HG03139 (cell line): ENCODE data around the gene ZNF180.
"Not testable (repeated sequence)": the region's sequence is repeated elsewhere in the genome, so short reads cannot be mapped to it uniquely, and the experiment has no call there.

ENCODE experiments used
- ATAC-seq: cut with Tn5 transposase; IDR thresholded peaks from one replicate; pipeline ENCODE4 v1.9.1; 2021; ENCODE audit not compliant: unreplicated experiment

The ZNF180 gene

GRCh38 chr19:44499559-44499958 lies 763 bp downstream of the ZNF180 start:
- ATAC-seq: no peak

- ATAC-seq: no peak
Observed at GRCh38 chr19:44498988-44499387, 1.3 kb downstream of the ZNF180 start.

- no peak for ATAC-seq
Observed at GRCh38 chr19:44496711-44497110, 3.6 kb downstream of the ZNF180 start.

GRCh38 chr19:44476559-44477408 lies 23.5 kb downstream of the ZNF180 start:
- no peak for ATAC-seq

GRCh38 chr19:44468730-44469129 lies 31.6 kb downstream of the ZNF180 start:
- not testable (repeated sequence) for ATAC-seq

GRCh38 chr19:44462600-44463286 lies 37.6 kb downstream of the ZNF180 start:
- not testable (repeated sequence) for ATAC-seq

GRCh38 chr19:44456016-44456415 lies 44.3 kb downstream of the ZNF180 start:
- ATAC-seq: not testable (repeated sequence)

- no peak for ATAC-seq
Observed at GRCh38 chr19:44455100-44455499, 45.2 kb downstream of the ZNF180 start.

- no peak for ATAC-seq
Observed at GRCh38 chr19:44452367-44452766, 48.0 kb downstream of the ZNF180 start.

GRCh38 chr19:44451687-44452086 lies 48.6 kb downstream of the ZNF180 start:
- ATAC-seq: no peak

- ATAC-seq: no peak
Observed at GRCh38 chr19:44447916-44448674, 52.2 kb downstream of the ZNF180 start, which contains the start of gene ZNF229. Gene ZNF229, minus strand, starts transcription at chr19:44448472. Its CDS starts 5,625 bp downstream, at chr19:44442847.

GRCh38 chr19:44438441-44438840 lies 61.9 kb downstream of the ZNF180 start:
- no peak for ATAC-seq

- no peak for ATAC-seq
Observed at GRCh38 chr19:44435441-44435840, 64.9 kb downstream of the ZNF180 start.

GRCh38 chr19:44430956-44431355 lies 69.4 kb downstream of the ZNF180 start:
- ATAC-seq: no peak
